Sigmoid colon (tissue), 4 donors: ENCODE data around the gene HDAC4.

Experiments used
- EP300 ChIP-seq, 4 donors: sonication (generic); formaldehyde crosslinking; IDR thresholded peaks; one replicate each; pipeline ENCODE4 v1.6.1; 2017; ENCODE audit warnings: antibody characterized with exemption in 4 of 4
- POLR2A ChIP-seq, 2 donors: fragments of 450-650 bp; IDR thresholded peaks; one replicate each; pipeline ENCODE4 v1.6.1; 2016; ENCODE audit warnings: antibody characterized with exemption in 2 of 2, mild to moderate bottlenecking in 2 of 2, moderate library complexity in 2 of 2
- POLR2AphosphoS5 ChIP-seq, 4 donors: sonication (generic); formaldehyde crosslinking; IDR thresholded peaks; one replicate each; pipeline ENCODE4 v1.6.1; 2017; ENCODE audit warnings: antibody characterized with exemption in 4 of 4
- TF ChIP-seq, protein P1 (sequence below), 4 experiments: fragments of 450-650 bp in 3 of 4; fragments of 200-600 bp in 1 of 4; IDR thresholded peaks; one replicate each; pipeline ENCODE4 v1.5.1; 2016 to 2019; ENCODE audit warnings: antibody characterized with exemption in 4 of 4, mild to moderate bottlenecking in 3 of 4, moderate library complexity in 2 of 4

- no peak for TF ChIP-seq POLR2AphosphoS5 (IDR thresholded peaks at IDR 0.05)
- TF ChIP-seq, protein P1, sequence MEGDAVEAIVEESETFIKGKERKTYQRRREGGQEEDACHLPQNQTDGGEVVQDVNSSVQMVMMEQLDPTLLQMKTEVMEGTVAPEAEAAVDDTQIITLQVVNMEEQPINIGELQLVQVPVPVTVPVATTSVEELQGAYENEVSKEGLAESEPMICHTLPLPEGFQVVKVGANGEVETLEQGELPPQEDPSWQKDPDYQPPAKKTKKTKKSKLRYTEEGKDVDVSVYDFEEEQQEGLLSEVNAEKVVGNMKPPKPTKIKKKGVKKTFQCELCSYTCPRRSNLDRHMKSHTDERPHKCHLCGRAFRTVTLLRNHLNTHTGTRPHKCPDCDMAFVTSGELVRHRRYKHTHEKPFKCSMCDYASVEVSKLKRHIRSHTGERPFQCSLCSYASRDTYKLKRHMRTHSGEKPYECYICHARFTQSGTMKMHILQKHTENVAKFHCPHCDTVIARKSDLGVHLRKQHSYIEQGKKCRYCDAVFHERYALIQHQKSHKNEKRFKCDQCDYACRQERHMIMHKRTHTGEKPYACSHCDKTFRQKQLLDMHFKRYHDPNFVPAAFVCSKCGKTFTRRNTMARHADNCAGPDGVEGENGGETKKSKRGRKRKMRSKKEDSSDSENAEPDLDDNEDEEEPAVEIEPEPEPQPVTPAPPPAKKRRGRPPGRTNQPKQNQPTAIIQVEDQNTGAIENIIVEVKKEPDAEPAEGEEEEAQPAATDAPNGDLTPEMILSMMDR (IDR thresholded peaks at IDR 0.05): no peak
- TF ChIP-seq POLR2A (IDR thresholded peaks at IDR 0.05): no peak
- no peak for TF ChIP-seq EP300 (IDR thresholded peaks at IDR 0.05)
Observed at GRCh38 chr2:239131521-239131920, 269.3 kb downstream of the HDAC4 start.
